HG03439 (cell line): Measurements from ENCODE around the gene MED1.
A peak's percentile ranks its signal among the peaks of the same experiment; 100 is the strongest.
"Not testable (repeated sequence)": the region's sequence is repeated elsewhere in the genome, so short reads cannot be mapped to it uniquely, and the experiment has no call there.

Source experiments
- ATAC-seq: cut with Tn5 transposase; IDR thresholded peaks from one replicate; pipeline ENCODE4 v1.9.1; 2021; ENCODE audit warnings: mild to moderate bottlenecking, moderate library complexity; ENCODE audit not compliant: unreplicated experiment

MED1 gene

DNA sequence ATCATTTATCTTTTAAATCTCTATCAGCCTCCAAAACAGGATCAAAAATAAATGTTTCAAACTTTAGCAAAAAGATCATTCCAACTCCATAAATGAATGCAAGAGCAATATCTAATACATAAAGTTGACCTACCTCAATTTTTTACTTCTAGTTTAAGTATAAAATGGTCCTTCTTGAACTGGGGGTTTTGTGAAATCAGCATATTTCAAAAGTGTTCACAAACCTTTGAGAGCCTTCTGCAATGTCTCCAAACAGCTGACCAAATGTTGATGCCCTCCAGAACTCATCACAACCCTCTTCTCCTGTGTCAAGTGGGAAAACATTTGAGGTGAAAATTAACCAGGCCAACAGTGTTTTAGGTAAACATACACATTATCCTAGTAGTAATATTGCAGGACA lies 7.7 kb downstream of the MED1 start:
- no peak for ATAC-seq

GRCh38 chr17:39439868-39440267 lies 11.2 kb downstream of the MED1 start:
- not testable (repeated sequence) for ATAC-seq

GRCh38 chr17:39429600-39429999 lies 21.5 kb downstream of the MED1 start:
- ATAC-seq = no peak

DNA sequence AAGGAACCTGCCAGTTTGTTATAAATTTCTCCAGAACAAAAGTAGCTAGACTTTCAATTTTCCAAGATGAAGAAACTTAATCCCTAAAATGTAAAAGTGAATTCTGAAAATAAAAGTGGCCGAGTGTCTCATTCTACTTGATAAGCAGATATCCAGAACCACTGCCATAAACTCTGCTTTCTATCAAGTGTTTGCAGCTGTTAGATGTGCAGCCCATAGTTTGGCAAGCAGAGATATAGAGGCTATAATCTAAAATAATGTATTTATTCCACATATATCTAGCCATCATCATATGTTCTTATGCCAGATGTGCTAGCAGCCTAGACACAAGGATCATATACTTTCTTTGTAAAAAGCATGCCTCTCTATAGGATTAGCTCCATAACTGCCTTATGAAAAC lies 34.9 kb downstream of the MED1 start:
- ATAC-seq = no peak

DNA sequence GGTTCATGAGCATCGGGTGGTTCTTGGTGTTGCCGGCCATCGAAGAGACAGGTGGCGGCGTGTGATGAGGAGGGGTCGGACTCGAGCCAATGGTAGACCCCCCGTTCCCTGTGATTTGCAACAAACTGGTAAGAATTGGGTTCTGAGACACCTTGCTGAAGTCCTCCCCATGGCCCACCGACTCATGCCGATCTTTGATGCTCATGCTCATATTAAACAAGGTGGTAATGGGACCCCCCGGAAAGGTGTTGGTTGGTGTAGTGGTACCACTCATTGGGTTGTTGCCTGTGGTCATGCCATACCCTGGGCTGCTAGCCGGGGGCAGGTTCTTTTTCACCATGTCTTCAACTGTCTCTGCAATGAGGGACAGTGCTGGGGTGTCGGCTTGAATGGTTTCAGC lies 40.8 kb downstream of the MED1 start:
- no peak for ATAC-seq

DNA sequence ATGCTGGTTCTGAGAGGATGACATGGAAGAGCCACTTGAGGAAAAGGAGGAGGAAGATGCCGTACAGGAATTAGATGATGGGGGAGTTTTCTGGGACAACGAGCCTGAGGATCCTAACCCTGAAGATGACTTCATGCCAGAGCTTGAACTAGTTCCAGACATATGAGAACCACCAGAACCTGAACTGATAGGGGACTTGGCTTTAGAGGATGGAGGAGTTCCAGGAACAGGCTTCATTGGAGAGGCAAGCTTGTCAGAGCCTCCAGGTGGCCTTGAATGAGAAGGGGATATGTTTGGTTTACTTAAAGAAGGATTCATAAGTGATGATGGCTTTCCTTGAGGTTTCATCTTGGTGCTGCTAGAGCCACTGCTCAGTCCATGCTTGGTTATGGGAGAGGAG lies 42.7 kb downstream of the MED1 start:
- no peak for ATAC-seq

- no peak for ATAC-seq
Observed at GRCh38 chr17:39406951-39407350, 44.1 kb downstream of the MED1 start.

DNA sequence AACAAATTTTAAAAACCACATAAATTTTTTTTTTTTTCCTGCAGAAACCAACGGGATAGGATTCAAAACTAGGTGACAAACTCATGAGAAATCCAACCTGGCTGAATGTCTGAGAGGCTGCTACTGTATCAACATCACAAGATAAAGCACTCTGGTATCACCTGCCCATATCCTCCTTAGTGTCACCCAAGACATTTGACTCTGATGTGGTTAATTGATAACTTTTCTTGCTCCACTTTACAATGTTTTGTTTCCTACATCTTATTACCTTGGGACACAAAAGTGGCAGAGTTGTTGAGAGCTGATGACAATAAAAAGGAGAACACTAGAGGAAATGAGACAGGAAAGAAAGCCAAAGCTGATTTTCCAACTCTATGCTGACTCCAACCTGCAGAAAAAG lies 45.6 kb downstream of the MED1 start:
- ATAC-seq = no peak

- ATAC-seq = no peak
Observed at GRCh38 chr17:39404542-39405378, 46.3 kb downstream of the MED1 start.

DNA sequence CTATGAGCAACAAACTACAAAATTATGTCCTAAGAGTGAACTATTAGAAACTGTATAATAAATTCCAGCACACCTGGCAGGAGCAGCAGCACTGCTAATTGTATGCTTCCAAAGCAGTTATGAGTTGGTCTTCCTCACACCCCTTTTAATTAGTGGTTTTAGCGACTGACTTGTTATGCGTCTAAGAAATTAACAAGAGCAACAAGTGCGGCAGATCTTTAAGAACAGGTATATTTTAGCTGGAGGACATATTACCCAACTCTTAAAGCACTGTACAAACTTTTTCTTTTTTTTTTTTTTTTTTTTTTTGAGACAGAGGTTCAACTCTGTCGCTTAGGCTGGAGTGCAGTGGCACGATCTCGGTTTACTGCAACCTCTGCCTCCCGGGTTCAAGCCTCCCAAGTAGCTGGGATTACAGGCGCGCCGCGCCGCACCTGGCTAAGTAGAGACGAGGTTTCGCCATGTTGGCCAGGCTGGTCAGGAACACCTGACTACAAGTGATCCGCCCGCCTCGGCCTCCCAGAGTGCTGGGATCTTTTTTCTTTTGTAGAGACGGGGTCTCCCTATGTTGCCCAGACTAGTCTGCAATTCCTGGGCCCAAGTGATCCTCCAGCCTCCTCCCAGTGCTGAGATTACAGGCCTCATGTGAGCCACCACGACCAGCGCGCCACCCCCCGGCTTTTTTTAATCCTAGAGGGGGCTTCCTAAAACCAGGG lies 48.0 kb downstream of the MED1 start:
- ATAC-seq = no peak

GRCh38 chr17:39402244-39402889 lies 48.7 kb downstream of the MED1 start:
- peak; percentile 58 for ATAC-seq

DNA sequence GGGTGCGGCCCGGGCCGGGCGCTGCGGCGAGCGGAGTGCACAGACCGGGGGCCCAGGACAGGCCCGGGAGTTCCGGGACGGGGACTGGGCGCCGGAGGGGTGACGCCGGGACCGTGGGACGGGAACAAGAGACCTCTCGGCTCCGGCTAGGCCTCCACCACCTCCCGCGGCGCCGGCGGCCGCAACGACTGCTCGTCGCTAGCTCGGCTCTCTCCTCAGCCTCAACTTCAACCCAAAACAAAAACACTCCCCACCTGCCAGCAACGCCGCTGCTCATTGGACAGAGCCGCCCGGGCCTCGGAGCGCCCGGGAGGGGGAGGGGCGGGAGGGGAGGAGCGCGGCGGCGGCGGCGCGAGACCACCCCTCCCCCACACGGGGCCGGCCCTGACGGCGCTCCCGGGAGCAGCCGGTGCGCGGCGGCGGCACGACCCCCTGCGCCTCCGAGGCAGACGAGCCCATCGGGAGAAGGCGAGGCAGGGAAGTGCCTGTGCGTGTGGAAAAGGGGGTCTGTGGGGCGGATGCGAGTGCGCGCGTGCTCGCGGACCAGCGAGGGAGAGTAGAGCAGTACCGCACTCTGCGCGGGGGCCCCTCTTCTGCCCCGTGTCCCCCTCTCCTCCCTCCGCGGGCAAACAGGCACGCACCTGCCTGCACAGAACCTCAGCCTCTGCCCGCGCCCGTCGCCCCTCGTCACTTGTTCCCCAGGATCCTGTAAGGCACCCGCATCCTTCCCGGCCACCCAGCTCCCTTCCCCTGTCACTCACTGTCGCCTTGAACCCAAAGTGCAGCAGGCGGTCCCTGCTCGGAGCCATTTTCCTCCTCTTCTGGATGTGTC lies 49.4 kb downstream of the MED1 start, which contains the start of gene FBXL20:
FBXL20 (minus strand) TSS at position 215 of the 832 bp plus-strand sequence. CDS start 224 bp downstream, outside the sequence.
- peak; percentile 80 for ATAC-seq

DNA sequence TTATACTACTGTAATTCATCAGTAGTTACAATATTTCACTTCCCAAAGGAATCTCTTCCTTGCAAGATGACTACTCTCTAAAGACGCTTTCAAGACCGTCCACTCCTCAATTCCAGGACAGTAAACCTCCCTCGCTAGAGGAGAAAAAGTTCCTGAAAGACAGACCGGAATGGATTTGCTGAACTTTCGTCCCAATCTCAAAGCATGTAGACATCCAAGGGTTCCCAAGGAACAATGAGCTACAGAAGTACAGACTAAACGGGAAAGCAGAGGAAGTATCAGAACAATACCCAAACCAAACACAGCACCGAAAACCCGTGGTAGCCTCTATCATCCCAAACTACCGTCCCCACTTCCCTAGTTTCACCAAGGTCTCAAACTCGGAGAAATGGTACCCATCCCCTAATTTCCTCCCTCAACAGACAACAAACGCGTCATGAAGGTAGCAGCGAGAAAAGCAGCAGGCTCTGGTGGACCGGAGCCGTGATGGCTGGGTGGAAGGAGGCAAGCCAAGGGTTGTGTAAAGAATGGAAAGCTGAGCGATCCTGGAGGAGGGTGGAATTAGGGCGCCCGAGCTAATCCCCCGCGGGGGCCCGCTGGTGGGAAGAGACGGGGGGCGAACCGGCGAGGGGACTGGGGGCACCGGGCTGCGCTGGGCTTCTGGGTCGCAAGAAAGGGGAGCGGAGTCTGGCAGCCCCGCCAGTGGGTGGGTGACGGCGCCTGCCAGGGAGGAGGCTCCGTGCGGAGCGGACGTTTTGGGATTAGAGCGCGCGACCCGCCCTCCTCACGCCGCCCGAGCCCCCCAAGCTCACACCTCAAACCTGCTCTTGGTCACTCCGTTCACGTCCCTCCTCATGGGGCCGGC lies 50.3 kb downstream of the MED1 start:
- peak; percentile 2 for ATAC-seq

DNA sequence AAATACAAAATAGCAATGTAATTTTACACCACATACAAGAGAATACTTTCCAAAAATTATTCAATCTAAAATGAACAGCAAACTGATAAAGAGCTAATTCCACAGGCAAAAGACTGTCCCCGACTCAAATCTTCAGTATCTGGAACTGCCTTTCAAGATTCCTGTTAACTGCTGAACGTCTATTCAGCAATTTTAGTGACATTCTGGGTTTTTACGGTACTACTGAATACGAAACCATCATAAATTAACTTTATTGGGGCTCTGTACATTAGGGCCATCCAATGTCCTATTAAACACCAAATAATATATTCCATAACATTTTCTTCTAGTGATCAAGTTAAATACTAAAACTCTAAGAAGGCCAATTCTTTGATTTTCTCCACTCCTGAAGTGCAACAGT lies 51.3 kb downstream of the MED1 start:
- ATAC-seq = no peak

- no peak for ATAC-seq
Observed at GRCh38 chr17:39393736-39394135, 57.3 kb downstream of the MED1 start.

- no peak for ATAC-seq
Observed at GRCh38 chr17:39391448-39391847, 59.6 kb downstream of the MED1 start.

- ATAC-seq = no peak
Observed at GRCh38 chr17:39385040-39385439, 66.0 kb downstream of the MED1 start.

- ATAC-seq = no peak
Observed at GRCh38 chr17:39380144-39380543, 70.9 kb downstream of the MED1 start.

- no peak for ATAC-seq
Observed at GRCh38 chr17:39376434-39376833, 74.6 kb downstream of the MED1 start.

DNA sequence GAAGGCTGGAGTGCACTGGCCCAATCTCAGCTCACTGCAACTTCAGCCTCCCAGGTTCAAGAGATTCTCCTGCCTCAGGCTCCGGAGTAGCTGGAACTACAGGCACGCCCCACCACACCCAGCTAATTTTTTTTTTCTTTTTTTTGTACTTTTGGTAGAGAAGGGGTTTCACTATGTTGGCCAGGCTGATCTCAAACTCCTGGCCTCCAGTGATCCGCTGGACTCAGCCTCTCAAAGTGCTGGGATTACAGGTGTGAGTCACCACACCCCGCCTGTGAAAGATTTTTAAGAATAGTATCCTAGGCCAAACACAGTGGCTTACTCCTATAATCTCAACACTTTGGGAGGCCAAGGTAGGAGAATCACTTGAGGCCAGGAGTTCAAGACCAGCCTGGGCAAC lies 83.3 kb downstream of the MED1 start:
- not testable (repeated sequence) for ATAC-seq
